HG03039 (cell line): ENCODE measurements around the gene SLC2A14.
"Not testable (repeated sequence)": the region's sequence is repeated elsewhere in the genome, so short reads cannot be mapped to it uniquely, and the experiment has no call there.

Experiments used
- ATAC-seq: cut with Tn5 transposase; IDR thresholded peaks from one replicate; pipeline ENCODE4 v1.9.1; 2021; ENCODE audit warnings: mild to moderate bottlenecking, moderate library complexity; ENCODE audit not compliant: unreplicated experiment

The SLC2A14 gene

GRCh38 chr12:7872566-7873319 is at the start of gene SLC2A14:
TSS of gene SLC2A14 (minus strand) at chr12:7872915. CDS start at chr12:7869880, 3,035 bp downstream.
- no peak for ATAC-seq

- not testable (repeated sequence) for ATAC-seq
Measured at GRCh38 chr12:7921181-7921580, 48.5 kb upstream of the SLC2A14 start.

GRCh38 chr12:7918268-7918590 is 45.5 kb upstream of the SLC2A14 start:
- not testable (repeated sequence) for ATAC-seq

GRCh38 chr12:7917392-7918267 is 44.9 kb upstream of the SLC2A14 start:
- no peak for ATAC-seq

- ATAC-seq, result no peak
Measured at GRCh38 chr12:7916936-7917335, 44.2 kb upstream of the SLC2A14 start.

GRCh38 chr12:7915661-7916403 is 43.1 kb upstream of the SLC2A14 start:
- ATAC-seq, result no peak

GRCh38 chr12:7910106-7910505 is 37.4 kb upstream of the SLC2A14 start:
- not testable (repeated sequence) for ATAC-seq

GRCh38 chr12:7907009-7907408 is 34.3 kb upstream of the SLC2A14 start:
- ATAC-seq, result no peak

GRCh38 chr12:7906303-7906702 is 33.6 kb upstream of the SLC2A14 start:
- ATAC-seq, result not testable (repeated sequence)

- ATAC-seq, result not testable (repeated sequence)
Measured at GRCh38 chr12:7905600-7906125, 32.9 kb upstream of the SLC2A14 start.

- ATAC-seq, result no peak
Measured at GRCh38 chr12:7905071-7905470, 32.4 kb upstream of the SLC2A14 start.

- ATAC-seq, result not testable (repeated sequence)
Measured at GRCh38 chr12:7902416-7902815, 29.7 kb upstream of the SLC2A14 start.

- ATAC-seq, result no peak
Measured at GRCh38 chr12:7899755-7900154, 27.0 kb upstream of the SLC2A14 start.

GRCh38 chr12:7896726-7897125 is 24.0 kb upstream of the SLC2A14 start:
- not testable (repeated sequence) for ATAC-seq

- no peak for ATAC-seq
Measured at GRCh38 chr12:7892186-7892980, 19.7 kb upstream of the SLC2A14 start.

GRCh38 chr12:7884689-7885088 is 12.0 kb upstream of the SLC2A14 start:
- no peak for ATAC-seq

- ATAC-seq, result not testable (repeated sequence)
Measured at GRCh38 chr12:7881736-7882120, 9.0 kb upstream of the SLC2A14 start.

GRCh38 chr12:7880952-7881735 is 8.4 kb upstream of the SLC2A14 start:
- not testable (repeated sequence) for ATAC-seq

GRCh38 chr12:7879246-7879645 is 6.5 kb upstream of the SLC2A14 start:
- no peak for ATAC-seq
